Measurements from ENCODE around the gene UBXN7. TPM values are rescaled to one million over a fixed set of nuclear protein-coding genes. Genes with fewer than 3 reads are reported as not detected.
"Not testable (repeated sequence)": the region's sequence is repeated elsewhere in the genome, so short reads cannot be mapped to it uniquely, and the experiment has no call there.

Gene UBXN7, protein sequence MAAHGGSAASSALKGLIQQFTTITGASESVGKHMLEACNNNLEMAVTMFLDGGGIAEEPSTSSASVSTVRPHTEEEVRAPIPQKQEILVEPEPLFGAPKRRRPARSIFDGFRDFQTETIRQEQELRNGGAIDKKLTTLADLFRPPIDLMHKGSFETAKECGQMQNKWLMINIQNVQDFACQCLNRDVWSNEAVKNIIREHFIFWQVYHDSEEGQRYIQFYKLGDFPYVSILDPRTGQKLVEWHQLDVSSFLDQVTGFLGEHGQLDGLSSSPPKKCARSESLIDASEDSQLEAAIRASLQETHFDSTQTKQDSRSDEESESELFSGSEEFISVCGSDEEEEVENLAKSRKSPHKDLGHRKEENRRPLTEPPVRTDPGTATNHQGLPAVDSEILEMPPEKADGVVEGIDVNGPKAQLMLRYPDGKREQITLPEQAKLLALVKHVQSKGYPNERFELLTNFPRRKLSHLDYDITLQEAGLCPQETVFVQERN
- total RNA-seq (2014; rRNA removed; shearing (Covaris generic)) = 13.9 and 19.1 TPM in 2 replicates
- 38.7 and 40.2 TPM in 2 replicates for polyA plus RNA-seq (2016; fragmentation: Nextera tagmentation; extraction: Ambion mirVana)

DNA sequence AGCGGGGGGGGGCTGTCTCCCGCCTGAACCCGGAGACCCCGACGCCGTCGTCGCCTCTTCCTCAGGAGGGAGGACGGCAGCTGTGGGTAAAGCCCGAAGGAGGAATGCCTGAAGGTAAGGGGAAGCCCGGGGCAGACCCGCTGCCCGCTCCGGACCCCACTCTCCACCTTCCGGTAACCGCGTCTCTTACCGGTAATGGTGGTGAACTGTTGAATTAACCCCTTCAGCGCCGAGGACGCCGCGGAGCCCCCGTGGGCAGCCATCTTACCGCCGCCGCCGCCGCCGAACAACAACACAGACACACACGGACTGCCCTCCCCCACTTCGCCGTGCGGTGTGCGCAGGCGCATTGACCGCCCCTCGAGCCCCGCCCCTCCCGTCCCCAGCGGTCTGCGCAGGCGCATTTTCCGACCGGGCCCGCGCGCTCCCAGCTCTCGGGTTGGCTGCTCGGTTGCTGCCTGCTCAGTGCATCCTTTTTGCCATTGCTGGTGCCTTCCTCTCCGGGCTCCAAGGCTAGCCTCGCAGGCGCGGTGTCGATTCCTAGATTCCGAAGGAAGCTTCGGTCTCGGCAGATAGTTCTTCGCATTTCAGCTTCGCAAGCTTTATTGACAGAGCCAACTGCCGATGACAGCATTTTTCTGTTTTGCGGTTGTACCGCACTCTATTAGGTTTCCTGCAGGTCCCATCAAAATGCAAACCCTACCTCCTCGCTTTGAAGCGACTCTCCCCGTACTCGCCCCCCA lies at the start of gene UBXN7:
Gene UBXN7 (minus strand): TSS at position 291 of the 743 bp plus-strand sequence. CDS start 28 bp downstream, at position 263.
- Histone ChIP-seq H3K4me3 (peak within 1 kb of the TSS; percentile 95), H3K9ac (peak within 1 kb of the TSS; percentile 95), H3K36me3 (ENCODE audit: low read depth) (no peaks in the 10 kb centered on the region), H3K27me3 (replicated peaks; ENCODE audit: insufficient read depth) (no peaks in the 10 kb centered on the region), H3F3A (ENCODE audit: insufficient read depth) (peaks cover 29% of the 10 kb centered on the region), H2AFZ (peak within 1 kb of the TSS; percentile 98), H3K9me2 (ENCODE audit: insufficient read depth) (no peaks in the 10 kb centered on the region), H3K4me1 (ENCODE audit: insufficient read depth) (peaks cover 12% of the 10 kb centered on the region), H3K9me3 (ENCODE audit: low read depth) (no peaks in the 10 kb centered on the region), H3K4me2 (ENCODE audit: unreplicated experiment) (peak within 1 kb of the TSS; percentile 94), H3K27ac (peak within 1 kb of the TSS; percentile 75), H4K20me1 (ENCODE audit: insufficient read depth) (no peaks in the 10 kb centered on the region), H3K79me2 (ENCODE audit: insufficient read depth) (peaks cover 49% of the 10 kb centered on the region)
- WGBS, 2 experiments (ENCODE audit: low coverage in 1 of 2, low lambda C conversion rate in 2 of 2, missing lambda C conversion rate in 2 of 2) = 0 to 1% methylated on average over 28 to 66 of the region's 67 CpGs
- no peak for TF ChIP-seq EZH2 (IDR thresholded peaks at IDR 0.05; ENCODE audit: insufficient read depth, poor library complexity, severe bottlenecking)
- peak; percentile 96 for DNase-seq
- in situ Hi-C loops (cut with MboI) = no loop called here

DNA sequence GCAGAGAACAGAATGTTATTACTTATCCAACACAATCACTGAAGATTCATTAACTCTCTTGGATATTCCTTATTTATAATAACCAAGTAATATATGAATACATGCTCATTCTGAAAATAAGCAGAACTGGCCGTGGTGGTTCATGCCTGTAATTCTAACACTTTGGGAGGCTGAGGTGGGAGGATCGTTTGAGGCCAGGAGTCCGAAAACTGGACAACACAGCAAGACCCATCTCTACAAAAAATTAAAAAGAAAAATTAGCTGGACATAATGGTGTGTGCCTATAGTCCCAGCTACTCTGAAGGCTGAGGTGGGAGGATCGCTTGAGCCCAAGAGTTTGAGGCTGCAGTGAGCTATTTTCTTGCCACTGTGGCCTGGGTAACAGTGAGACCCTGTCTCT lies 45.5 kb upstream of the UBXN7 start:
- no peak for DNase-seq
- H3K4me2 ChIP-seq (ENCODE audit: unreplicated experiment) = no peak overlapping the region
- no peaks in the 10 kb centered on the region for H3F3A ChIP-seq (ENCODE audit: insufficient read depth)
- 95 to 97% methylated on average over 4 of the region's 4 CpGs for WGBS, 2 experiments (ENCODE audit: low coverage in 1 of 2, low lambda C conversion rate in 2 of 2, missing lambda C conversion rate in 2 of 2)
- in situ Hi-C loops (cut with MboI) = no loop called here
- H3K27me3 ChIP-seq (replicated peaks; ENCODE audit: insufficient read depth) = no peaks in the 10 kb centered on the region
- H3K9me3 ChIP-seq (ENCODE audit: low read depth) = no peaks in the 10 kb centered on the region
- H3K36me3 ChIP-seq (ENCODE audit: low read depth) = peaks cover 51% of the 10 kb centered on the region
- TF ChIP-seq EZH2 (IDR thresholded peaks at IDR 0.05; ENCODE audit: insufficient read depth, poor library complexity, severe bottlenecking) = no peak
- no peak for TF ChIP-seq EZH2phosphoT487 (IDR thresholded peaks at IDR 0.05; ENCODE audit: insufficient read depth, low read depth)
- H3K27ac ChIP-seq = no peak overlapping the region
- H4K20me1 ChIP-seq (ENCODE audit: insufficient read depth) = no peaks in the 10 kb centered on the region
- H3K4me3 ChIP-seq = no peak overlapping the region
- H3K79me2 ChIP-seq (ENCODE audit: insufficient read depth) = peaks cover 29% of the 10 kb centered on the region
- H3K4me1 ChIP-seq (ENCODE audit: insufficient read depth) = no peaks in the 10 kb centered on the region
- no peaks in the 10 kb centered on the region for H3K9me2 ChIP-seq (ENCODE audit: insufficient read depth)
- no peak overlapping the region for H2AFZ ChIP-seq
- no peak overlapping the region for H3K9ac ChIP-seq

DNA sequence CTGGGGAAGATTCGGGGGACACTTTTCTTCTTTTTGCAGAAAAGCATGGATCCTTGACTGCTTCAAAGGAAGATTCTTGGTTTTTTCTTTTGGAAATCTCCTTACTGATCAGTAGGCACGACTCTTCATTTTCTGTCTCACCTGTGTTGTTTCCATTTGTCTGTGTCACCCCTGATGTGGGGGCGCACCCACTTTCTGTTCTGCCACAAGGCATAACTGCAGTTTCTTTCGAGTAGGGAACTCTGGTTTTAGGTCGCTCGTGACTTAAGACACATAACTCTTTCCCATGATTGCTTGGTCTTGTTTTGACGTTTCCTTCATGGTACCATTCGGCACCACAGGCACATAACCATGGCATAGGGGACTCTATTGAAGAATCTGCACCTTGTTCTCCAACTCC lies 40.1 kb upstream of the UBXN7 start:
- H3K9me2 ChIP-seq (ENCODE audit: insufficient read depth) = no peaks in the 10 kb centered on the region
- H3K27me3 ChIP-seq (replicated peaks; ENCODE audit: insufficient read depth) = no peaks in the 10 kb centered on the region
- no peak overlapping the region for H3K9ac ChIP-seq
- H3K36me3 ChIP-seq (ENCODE audit: low read depth) = peaks cover 41% of the 10 kb centered on the region
- H3K9me3 ChIP-seq (ENCODE audit: low read depth) = no peaks in the 10 kb centered on the region
- DNase-seq = no peak
- peaks cover 43% of the 10 kb centered on the region for H3K79me2 ChIP-seq (ENCODE audit: insufficient read depth)
- H4K20me1 ChIP-seq (ENCODE audit: insufficient read depth) = no peaks in the 10 kb centered on the region
- no peak overlapping the region for H3K4me2 ChIP-seq (ENCODE audit: unreplicated experiment)
- no peak overlapping the region for H2AFZ ChIP-seq
- peaks cover 8% of the 10 kb centered on the region for H3K4me1 ChIP-seq (ENCODE audit: insufficient read depth)
- no peak for TF ChIP-seq EZH2 (IDR thresholded peaks at IDR 0.05; ENCODE audit: insufficient read depth, poor library complexity, severe bottlenecking)
- TF ChIP-seq EZH2phosphoT487 (IDR thresholded peaks at IDR 0.05; ENCODE audit: insufficient read depth, low read depth) = no peak
- in situ Hi-C loops (cut with MboI) = no loop called here
- H3K27ac ChIP-seq = peak overlapping the region; percentile 25; the same call in 1 of the 2 replicates
- WGBS, 2 experiments (ENCODE audit: low coverage in 1 of 2, low lambda C conversion rate in 2 of 2, missing lambda C conversion rate in 2 of 2) = 97 to 99% methylated on average over 8 of the region's 8 CpGs
- no peak overlapping the region for H3K4me3 ChIP-seq
- H3F3A ChIP-seq (ENCODE audit: insufficient read depth) = peaks cover 13% of the 10 kb centered on the region

DNA sequence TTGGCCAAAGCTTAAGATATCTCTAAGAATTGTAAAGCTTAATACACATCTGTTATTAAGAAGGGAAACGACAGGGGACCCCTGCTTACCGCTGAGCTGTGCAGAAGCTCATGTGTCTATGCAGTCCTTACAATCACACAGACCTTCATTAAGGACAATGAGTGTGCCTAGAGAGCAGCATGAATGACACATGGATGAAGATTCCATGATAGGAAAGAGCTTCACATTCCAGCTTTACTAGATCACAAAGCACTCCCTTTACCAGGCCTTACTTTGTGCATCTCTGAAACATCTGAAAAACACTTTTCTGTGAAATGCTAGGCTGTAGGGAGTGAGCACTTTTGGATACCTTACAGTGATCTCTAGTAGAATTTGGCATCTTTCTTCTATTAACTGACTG lies 39.3 kb upstream of the UBXN7 start:
- in situ Hi-C loops (cut with MboI) = no loop called here
- no peak overlapping the region for H3K9ac ChIP-seq
- DNase-seq = peak; percentile 72
- H3K9me2 ChIP-seq (ENCODE audit: insufficient read depth) = no peaks in the 10 kb centered on the region
- H4K20me1 ChIP-seq (ENCODE audit: insufficient read depth) = no peaks in the 10 kb centered on the region
- no peaks in the 10 kb centered on the region for H3K9me3 ChIP-seq (ENCODE audit: low read depth)
- peaks cover 43% of the 10 kb centered on the region for H3K79me2 ChIP-seq (ENCODE audit: insufficient read depth)
- peak overlapping the region; percentile 25 for H3K27ac ChIP-seq
- peaks cover 34% of the 10 kb centered on the region for H3K36me3 ChIP-seq (ENCODE audit: low read depth)
- peaks cover 8% of the 10 kb centered on the region for H3K4me1 ChIP-seq (ENCODE audit: insufficient read depth)
- no peak overlapping the region for H3K4me3 ChIP-seq
- no peak for TF ChIP-seq EZH2 (IDR thresholded peaks at IDR 0.05; ENCODE audit: insufficient read depth, poor library complexity, severe bottlenecking)
- no peak for TF ChIP-seq EZH2phosphoT487 (IDR thresholded peaks at IDR 0.05; ENCODE audit: insufficient read depth, low read depth)
- no peak overlapping the region for H3K4me2 ChIP-seq (ENCODE audit: unreplicated experiment)
- H3F3A ChIP-seq (ENCODE audit: insufficient read depth) = peaks cover 13% of the 10 kb centered on the region
- WGBS, 2 experiments (ENCODE audit: low coverage in 1 of 2, low lambda C conversion rate in 2 of 2, missing lambda C conversion rate in 2 of 2) = 58 to 65% methylated on average over 2 of the region's 2 CpGs
- no peaks in the 10 kb centered on the region for H3K27me3 ChIP-seq (replicated peaks; ENCODE audit: insufficient read depth)
- H2AFZ ChIP-seq = no peak overlapping the region

DNA sequence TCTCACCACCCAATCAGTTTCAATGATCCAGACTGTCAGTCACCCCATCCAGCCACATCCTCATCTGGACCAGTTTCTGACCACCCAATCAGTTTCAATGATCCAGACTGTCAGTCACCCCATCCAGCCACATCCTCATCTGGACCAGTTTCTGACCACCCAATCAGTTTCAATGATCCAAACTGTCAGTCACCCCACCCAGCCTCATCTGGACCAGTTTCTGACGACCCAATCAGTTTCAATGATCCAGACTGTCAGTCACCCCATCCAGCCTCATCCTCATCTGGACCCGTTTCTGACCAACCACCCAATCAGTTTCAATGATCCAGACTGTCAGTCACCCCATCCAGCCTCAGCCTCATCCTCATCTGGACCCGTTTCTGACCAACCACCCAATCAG lies 38.0 kb upstream of the UBXN7 start:
- H3K4me3 ChIP-seq; DNase-seq; H3K4me2 ChIP-seq (ENCODE audit: unreplicated experiment); H3K9ac ChIP-seq; H2AFZ ChIP-seq; H3K9me2 ChIP-seq (ENCODE audit: insufficient read depth); H3K27me3 ChIP-seq (replicated peaks; ENCODE audit: insufficient read depth); H3K27ac ChIP-seq; H3K4me1 ChIP-seq (ENCODE audit: insufficient read depth); H4K20me1 ChIP-seq (ENCODE audit: insufficient read depth); in situ Hi-C loops (cut with MboI); H3K9me3 ChIP-seq (ENCODE audit: low read depth): not testable (repeated sequence)
- peaks cover 45% of the 10 kb centered on the region for H3K79me2 ChIP-seq (ENCODE audit: insufficient read depth)
- WGBS, 2 experiments (ENCODE audit: low coverage in 1 of 2, low lambda C conversion rate in 2 of 2, missing lambda C conversion rate in 2 of 2) = 69 to 84% methylated on average over 3 of the region's 3 CpGs
- H3K36me3 ChIP-seq (ENCODE audit: low read depth) = peaks cover 28% of the 10 kb centered on the region
- H3F3A ChIP-seq (ENCODE audit: insufficient read depth) = peaks cover 13% of the 10 kb centered on the region

Measured in GM23248 (cell line).